ENCODE measurements around the gene PLXNB2.

Gene PLXNB2

GRCh38 chr22:50298937-50299784, 8.3 kb downstream of the PLXNB2 start:
- Histone ChIP-seq H3K36me3 (replicated peaks; ENCODE audit: low read depth, low read length) (no peaks in the 10 kb centered on the region), H3K4me1 (ENCODE audit: low read length) (peaks cover 32% of the 10 kb centered on the region), H2AFZ (ENCODE audit: low read depth, low read length) (no peak overlapping the region), H3K79me2 (ENCODE audit: low read length) (peaks cover 85% of the 10 kb centered on the region), H3K4me2 (ENCODE audit: low read length) (no peak overlapping the region), H3K9ac (ENCODE audit: low read length) (no peak overlapping the region), H3K9me3 (ENCODE audit: insufficient read depth, low read length) (no peaks in the 10 kb centered on the region), H4K20me1 (ENCODE audit: insufficient read depth, low read length) (peaks cover 68% of the 10 kb centered on the region), H3K27ac (ENCODE audit: low read length) (no peak overlapping the region), H3K27me3 (ENCODE audit: low read depth, low read length) (no peaks in the 10 kb centered on the region), H3K4me3 (ENCODE audit: low read length) (no peak overlapping the region)
- TF ChIP-seq CTCF (IDR thresholded peaks at IDR 0.05; ENCODE audit: low read depth, low read length) (no peak), EZH2phosphoT487 (IDR thresholded peaks at IDR 0.05; ENCODE audit: low read depth) (no peak)

- Histone ChIP-seq H2AFZ (ENCODE audit: low read depth, low read length) (no peak overlapping the region), H3K9me3 (ENCODE audit: insufficient read depth, low read length) (no peaks in the 10 kb centered on the region), H3K9ac (ENCODE audit: low read length) (no peak overlapping the region), H3K4me1 (ENCODE audit: low read length) (peaks cover 32% of the 10 kb centered on the region), H3K27me3 (ENCODE audit: low read depth, low read length) (no peaks in the 10 kb centered on the region), H3K79me2 (ENCODE audit: low read length) (peaks cover 85% of the 10 kb centered on the region), H4K20me1 (ENCODE audit: insufficient read depth, low read length) (peaks cover 71% of the 10 kb centered on the region), H3K27ac (ENCODE audit: low read length) (no peak overlapping the region), H3K4me3 (ENCODE audit: low read length) (no peak overlapping the region), H3K4me2 (ENCODE audit: low read length) (no peak overlapping the region), H3K36me3 (replicated peaks; ENCODE audit: low read depth, low read length) (no peaks in the 10 kb centered on the region)
- TF ChIP-seq CTCF (IDR thresholded peaks at IDR 0.05; ENCODE audit: low read depth, low read length), result no peak
- TF ChIP-seq EZH2phosphoT487 (IDR thresholded peaks at IDR 0.05; ENCODE audit: low read depth), result no peak
Observed at GRCh38 chr22:50298266-50298637, 9.2 kb downstream of the PLXNB2 start.

- Histone ChIP-seq H3K4me2 (ENCODE audit: low read length) (no peak overlapping the region), H3K4me1 (ENCODE audit: low read length) (peaks cover 32% of the 10 kb centered on the region), H3K27me3 (ENCODE audit: low read depth, low read length) (no peaks in the 10 kb centered on the region), H3K79me2 (ENCODE audit: low read length) (peaks cover 85% of the 10 kb centered on the region), H4K20me1 (ENCODE audit: insufficient read depth, low read length) (peaks cover 71% of the 10 kb centered on the region), H2AFZ (ENCODE audit: low read depth, low read length) (no peak overlapping the region), H3K36me3 (replicated peaks; ENCODE audit: low read depth, low read length) (no peaks in the 10 kb centered on the region), H3K4me3 (ENCODE audit: low read length) (no peak overlapping the region), H3K27ac (ENCODE audit: low read length) (no peak overlapping the region), H3K9ac (ENCODE audit: low read length) (no peak overlapping the region), H3K9me3 (ENCODE audit: insufficient read depth, low read length) (no peaks in the 10 kb centered on the region)
- TF ChIP-seq CTCF (IDR thresholded peaks at IDR 0.05; ENCODE audit: low read depth, low read length) (no peak), EZH2phosphoT487 (IDR thresholded peaks at IDR 0.05; ENCODE audit: low read depth) (no peak)
Observed at GRCh38 chr22:50297510-50298265, 9.8 kb downstream of the PLXNB2 start.

Measured in OCI-LY3 (cell line).